ENCODE results near the gene PTEN. TPM values are rescaled to one million over a fixed set of nuclear protein-coding genes. Genes with fewer than 3 reads are reported as not detected.

The PTEN gene
- total RNA-seq, 1 experiment from 2014 or later: 66.0 TPM

- Histone ChIP-seq H3K4me1 (ENCODE audit: insufficient read depth, low read length, poor library complexity, severe bottlenecking) (peaks cover 25% of the 10 kb centered on the region), H3K27me3 (replicated peaks; ENCODE audit: insufficient read depth, low read depth, low read length, poor library complexity) (no peaks in the 10 kb centered on the region), H3K4me3 (ENCODE audit: low read depth, low read length, poor library complexity, severe bottlenecking) (no peak overlapping the region), H3K27ac (ENCODE audit: low read depth, low read length, poor library complexity, severe bottlenecking) (no peak overlapping the region), H3K36me3 (ENCODE audit: insufficient read depth, low read length, poor library complexity, severe bottlenecking) (peaks cover 3% of the 10 kb centered on the region), H3K9me3 (ENCODE audit: low read depth, low read length, poor library complexity, severe bottlenecking) (no peaks in the 10 kb centered on the region)
- no peak for DNase-seq (ENCODE audit: low spot score)
- TF ChIP-seq, protein P1, sequence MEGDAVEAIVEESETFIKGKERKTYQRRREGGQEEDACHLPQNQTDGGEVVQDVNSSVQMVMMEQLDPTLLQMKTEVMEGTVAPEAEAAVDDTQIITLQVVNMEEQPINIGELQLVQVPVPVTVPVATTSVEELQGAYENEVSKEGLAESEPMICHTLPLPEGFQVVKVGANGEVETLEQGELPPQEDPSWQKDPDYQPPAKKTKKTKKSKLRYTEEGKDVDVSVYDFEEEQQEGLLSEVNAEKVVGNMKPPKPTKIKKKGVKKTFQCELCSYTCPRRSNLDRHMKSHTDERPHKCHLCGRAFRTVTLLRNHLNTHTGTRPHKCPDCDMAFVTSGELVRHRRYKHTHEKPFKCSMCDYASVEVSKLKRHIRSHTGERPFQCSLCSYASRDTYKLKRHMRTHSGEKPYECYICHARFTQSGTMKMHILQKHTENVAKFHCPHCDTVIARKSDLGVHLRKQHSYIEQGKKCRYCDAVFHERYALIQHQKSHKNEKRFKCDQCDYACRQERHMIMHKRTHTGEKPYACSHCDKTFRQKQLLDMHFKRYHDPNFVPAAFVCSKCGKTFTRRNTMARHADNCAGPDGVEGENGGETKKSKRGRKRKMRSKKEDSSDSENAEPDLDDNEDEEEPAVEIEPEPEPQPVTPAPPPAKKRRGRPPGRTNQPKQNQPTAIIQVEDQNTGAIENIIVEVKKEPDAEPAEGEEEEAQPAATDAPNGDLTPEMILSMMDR (conservative IDR thresholded peaks at IDR 0.05; ENCODE audit: low read depth, low read length): no peak
- POLR2A ChIA-PET (ENCODE audit: low non-redundant PET): no interaction called here
- CTCF ChIA-PET: no interaction called here
- BruUV-seq (replicated peaks): no TSS peak
- intact Hi-C loops (cut with micrococcal nuclease; ENCODE audit: unreplicated experiment): no loop called here
These were observed 76.8 kb downstream of the PTEN start for GRCh38 chr10:87940210-87940609.

- intact Hi-C loops (cut with micrococcal nuclease; ENCODE audit: unreplicated experiment): no loop called here
These were observed 79.6 kb downstream of the PTEN start for GRCh38 chr10:87942884-87943527.

GRCh38 chr10:87945984-87946383, 82.6 kb downstream of the PTEN start:
- CTCF ChIA-PET: no interaction called here
- TF ChIP-seq, protein P1 (conservative IDR thresholded peaks at IDR 0.05; ENCODE audit: low read depth, low read length): no peak
- no peak for TF ChIP-seq EZH2 (IDR thresholded peaks at IDR 0.05; ENCODE audit: borderline replicate concordance, low read depth, low read length, poor library complexity, severe bottlenecking)
- Histone ChIP-seq H3K36me3 (ENCODE audit: insufficient read depth, low read length, poor library complexity, severe bottlenecking) (peaks cover 3% of the 10 kb centered on the region), H3K27me3 (replicated peaks; ENCODE audit: insufficient read depth, low read depth, low read length, poor library complexity) (no peaks in the 10 kb centered on the region), H3K27ac (ENCODE audit: low read depth, low read length, poor library complexity, severe bottlenecking) (no peak overlapping the region), H3K4me1 (ENCODE audit: insufficient read depth, low read length, poor library complexity, severe bottlenecking) (peaks cover 7% of the 10 kb centered on the region), H3K9me3 (ENCODE audit: low read depth, low read length, poor library complexity, severe bottlenecking) (no peaks in the 10 kb centered on the region), H3K4me3 (ENCODE audit: low read depth, low read length, poor library complexity, severe bottlenecking) (no peak overlapping the region)
- BruUV-seq (replicated peaks): no TSS peak
- intact Hi-C loops (cut with micrococcal nuclease; ENCODE audit: unreplicated experiment): no loop called here
- POLR2A ChIA-PET (ENCODE audit: low non-redundant PET): no interaction called here
- DNase-seq (ENCODE audit: low spot score): no peak

More at GRCh38 chr10:87942884-87943527, 79.6 kb downstream of the PTEN start:
- Histone ChIP-seq H3K4me3 (ENCODE audit: low read depth, low read length, poor library complexity, severe bottlenecking) (no peak overlapping the region), H3K4me1 (ENCODE audit: insufficient read depth, low read length, poor library complexity, severe bottlenecking) (peaks cover 18% of the 10 kb centered on the region), H3K9me3 (ENCODE audit: low read depth, low read length, poor library complexity, severe bottlenecking) (no peaks in the 10 kb centered on the region), H3K27ac (ENCODE audit: low read depth, low read length, poor library complexity, severe bottlenecking) (no peak overlapping the region), H3K36me3 (ENCODE audit: insufficient read depth, low read length, poor library complexity, severe bottlenecking) (peaks cover 3% of the 10 kb centered on the region), H3K27me3 (replicated peaks; ENCODE audit: insufficient read depth, low read depth, low read length, poor library complexity) (no peaks in the 10 kb centered on the region)
- no peak for DNase-seq (ENCODE audit: low spot score)
- no TSS peak for BruUV-seq (replicated peaks)
- POLR2A ChIA-PET (ENCODE audit: low non-redundant PET): interaction anchor here (0.7 kb wide), 1 partner anchor 28 kb away, joined by 4 read pairs; no protein-coding TSS in a partner anchor
- no peak for TF ChIP-seq EZH2 (IDR thresholded peaks at IDR 0.05; ENCODE audit: borderline replicate concordance, low read depth, low read length, poor library complexity, severe bottlenecking)
- CTCF ChIA-PET: no interaction called here

DNA sequence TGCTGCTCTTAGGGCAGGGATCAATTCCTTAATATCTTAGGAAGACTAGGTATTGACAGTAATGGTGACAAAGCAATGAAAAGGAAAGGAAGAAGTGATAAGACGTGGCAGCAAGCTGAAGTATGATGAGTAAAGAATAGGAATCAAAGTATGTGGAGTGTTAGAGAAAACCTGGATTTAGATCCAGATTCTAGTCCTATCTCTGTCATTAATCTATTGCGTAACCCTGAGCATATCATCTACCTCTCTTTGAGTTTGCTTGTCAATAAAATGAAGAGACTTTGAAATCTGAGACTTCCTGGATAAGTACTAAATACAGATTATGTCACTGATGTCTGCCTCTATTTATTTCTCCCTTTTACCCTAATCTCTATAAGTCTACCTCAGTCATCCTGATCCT, 89.2 kb downstream of the PTEN start:
- peak; percentile 14 for DNase-seq (ENCODE audit: low spot score)
- Histone ChIP-seq H3K4me3 (ENCODE audit: low read depth, low read length, poor library complexity, severe bottlenecking) (no peak overlapping the region), H3K36me3 (ENCODE audit: insufficient read depth, low read length, poor library complexity, severe bottlenecking) (peaks cover 6% of the 10 kb centered on the region), H3K9me3 (ENCODE audit: low read depth, low read length, poor library complexity, severe bottlenecking) (no peaks in the 10 kb centered on the region), H3K4me1 (ENCODE audit: insufficient read depth, low read length, poor library complexity, severe bottlenecking) (no peaks in the 10 kb centered on the region), H3K27ac (ENCODE audit: low read depth, low read length, poor library complexity, severe bottlenecking) (no peak overlapping the region), H3K27me3 (replicated peaks; ENCODE audit: insufficient read depth, low read depth, low read length, poor library complexity) (no peaks in the 10 kb centered on the region)
- POLR2A ChIA-PET (ENCODE audit: low non-redundant PET): no interaction called here
- TF ChIP-seq, protein P1 (conservative IDR thresholded peaks at IDR 0.05; ENCODE audit: low read depth, low read length): no peak
- no peak for TF ChIP-seq EZH2 (IDR thresholded peaks at IDR 0.05; ENCODE audit: borderline replicate concordance, low read depth, low read length, poor library complexity, severe bottlenecking)
- CTCF ChIA-PET: no interaction called here
- intact Hi-C loops (cut with micrococcal nuclease; ENCODE audit: unreplicated experiment): no loop called here
- no TSS peak for BruUV-seq (replicated peaks)

Measured in A673 (cell line).